Activated naive CD4-positive, alpha-beta T cell treated with anti-CD3 and anti-CD28 coated beads for 36 hours (primary cell): ENCODE measurements around the gene SPATA2. TPM values are rescaled to one million over a fixed set of nuclear protein-coding genes. Genes with fewer than 3 reads are reported as not detected.
"Not testable (repeated sequence)": the region's sequence is repeated elsewhere in the genome, so short reads cannot be mapped to it uniquely, and the experiment has no call there.

Source experiments
- CTCF ChIA-PET: fragments of 350-600 bp; sonication (Branson Sonifier 250); formaldehyde crosslinking; loops from one replicate; lab custom pipeline; 2021; ENCODE audit warnings: antibody characterized with exemption; lab: Charles Lee
- DNase-seq: peaks from one replicate; pipeline ENCODE4 v3.0.0-alpha.2; 2020
- H3K27ac Mint-ChIP-seq: one replicate; pipeline ENCODE4 v1.8.0; 2021; ENCODE audit warnings: mild to moderate bottlenecking, mixed read lengths
- H3K27me3 Mint-ChIP-seq: one replicate; pipeline ENCODE4 v1.8.0; 2021; ENCODE audit warnings: low read depth, mixed read lengths
- H3K36me3 Mint-ChIP-seq: one replicate; pipeline ENCODE4 v1.8.0; 2021; ENCODE audit warnings: low read depth, mixed read lengths
- H3K4me1 Mint-ChIP-seq: one replicate; pipeline ENCODE4 v1.8.0; 2021; ENCODE audit warnings: low read depth, mixed read lengths
- H3K4me3 Mint-ChIP-seq: one replicate; pipeline ENCODE4 v1.8.0; 2021; ENCODE audit warnings: mild to moderate bottlenecking, moderate library complexity, mixed read lengths
- H3K9me3 Mint-ChIP-seq: one replicate; pipeline ENCODE4 v1.8.0; 2021; ENCODE audit warnings: mixed read lengths
- intact Hi-C: fragments of 100-400 bp; cut with micrococcal nuclease; formaldehyde crosslinking; loops from one replicate; pipeline ENCODE4 v1.15.1; 2023
- total RNA-seq, 2 experiments: library from RNA; stranded (reverse); gene quantifications; one replicate each; pipeline ENCODE4 v1.2.3, GENCODE V29; 2021

Gene SPATA2
- total RNA-seq, 2 experiments from 2014 or later, result 6.6 to 7.3 TPM

DNA sequence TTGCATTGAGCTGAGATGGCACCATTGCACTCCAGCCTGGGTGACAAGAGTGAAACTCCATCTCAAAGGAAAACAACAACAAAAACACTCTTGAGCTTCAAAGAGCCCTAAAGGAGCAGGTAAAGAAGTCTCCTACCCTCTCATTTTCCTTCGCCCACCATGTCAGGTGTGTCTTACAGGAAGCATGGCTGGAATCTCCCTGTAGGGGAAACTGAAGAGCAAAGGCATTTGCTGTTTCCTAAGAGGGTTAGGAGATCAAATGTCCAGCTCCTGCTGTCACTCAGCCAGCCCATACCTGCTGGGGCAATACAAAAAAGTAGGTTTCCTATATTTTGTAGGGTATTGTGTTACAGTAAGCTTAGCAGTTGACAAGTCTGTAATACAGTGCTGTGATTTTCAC is 43.3 kb downstream of the SPATA2 start:
- CTCF ChIA-PET, result interaction anchor here (0.6 to 1.7 kb wide), 2 partner anchors 26 to 265 kb away, joined by 3 to 4 read pairs; no protein-coding TSS in a partner anchor
- Mint-ChIP-seq H3K9me3 (no peaks in the 10 kb centered on the region), H3K27me3 (no peaks in the 10 kb centered on the region), H3K4me1 (peaks cover 2% of the 10 kb centered on the region), H3K4me3 (no peak overlapping the region), H3K27ac (no peak overlapping the region), H3K36me3 (peaks cover 5% of the 10 kb centered on the region)
- DNase-seq, result no peak
- intact Hi-C loops, result no loop called here

DNA sequence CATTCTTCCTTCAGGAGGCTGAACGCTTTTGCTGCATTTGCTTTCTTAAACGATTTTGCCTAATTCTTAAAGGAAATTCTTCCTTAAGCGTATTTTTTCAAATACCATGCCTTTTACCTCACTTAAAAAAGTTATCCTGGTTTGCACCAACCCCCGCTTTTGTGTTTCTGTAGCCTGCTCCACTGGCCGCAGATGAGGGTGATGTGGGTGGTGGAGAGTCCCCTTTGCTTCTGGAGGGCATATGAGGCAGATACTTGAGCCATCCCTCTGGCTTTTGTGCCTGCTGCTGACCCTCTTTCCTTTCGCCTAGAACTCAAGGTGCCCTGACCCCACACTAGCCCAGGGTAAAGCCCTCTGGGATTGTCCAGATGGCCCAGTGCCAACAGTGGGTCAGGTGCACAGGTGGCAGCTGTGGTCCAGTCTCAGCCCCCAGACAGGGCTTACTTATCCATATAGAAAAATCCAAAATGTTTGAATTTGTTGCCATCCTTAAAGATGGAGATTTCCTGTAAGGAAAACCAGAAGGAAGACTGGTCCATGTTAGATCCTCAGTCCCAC is 43.9 kb downstream of the SPATA2 start:
- no peak for DNase-seq

DNA sequence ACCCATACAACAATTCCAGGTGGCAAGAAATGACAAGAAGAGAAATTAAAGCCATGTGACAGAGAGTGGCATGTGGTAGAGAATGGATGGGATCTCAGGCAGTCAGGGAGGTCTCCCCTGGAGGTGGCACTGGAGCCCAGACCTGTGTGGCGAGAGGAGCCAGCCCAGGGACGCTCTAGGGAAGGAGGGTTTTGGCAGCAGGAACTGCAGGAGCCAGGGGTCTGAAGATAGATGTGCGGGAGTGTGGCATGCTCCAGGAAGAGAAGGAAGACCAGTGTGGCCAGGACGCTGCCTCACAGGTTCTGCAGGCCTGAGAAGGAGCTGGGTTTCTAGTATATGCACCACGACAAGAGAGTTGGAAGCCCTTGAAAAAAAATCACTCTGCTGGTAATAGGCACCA is 45.1 kb downstream of the SPATA2 start:
- CTCF ChIA-PET, result no interaction called here
- Mint-ChIP-seq H3K4me3 (no peak overlapping the region), H3K27ac (no peak overlapping the region), H3K27me3 (no peaks in the 10 kb centered on the region), H3K4me1 (peaks cover 2% of the 10 kb centered on the region), H3K9me3 (no peaks in the 10 kb centered on the region), H3K36me3 (peaks cover 7% of the 10 kb centered on the region)
- DNase-seq, result no peak
- intact Hi-C loops, result no loop called here

More for the DNA sequence above, 43.9 kb downstream of the SPATA2 start:
- no peak overlapping the region for H3K27ac Mint-ChIP-seq
- H3K27me3 Mint-ChIP-seq, result no peaks in the 10 kb centered on the region
- no peak overlapping the region for H3K4me3 Mint-ChIP-seq
- CTCF ChIA-PET, result interaction anchor here (0.6 to 1.7 kb wide), 2 partner anchors 25 to 265 kb away, joined by 3 to 4 read pairs; no protein-coding TSS in a partner anchor
- intact Hi-C loops, result no loop called here
- peaks cover 2% of the 10 kb centered on the region for H3K4me1 Mint-ChIP-seq
- H3K9me3 Mint-ChIP-seq, result no peaks in the 10 kb centered on the region
- H3K36me3 Mint-ChIP-seq, result peaks cover 7% of the 10 kb centered on the region

DNA sequence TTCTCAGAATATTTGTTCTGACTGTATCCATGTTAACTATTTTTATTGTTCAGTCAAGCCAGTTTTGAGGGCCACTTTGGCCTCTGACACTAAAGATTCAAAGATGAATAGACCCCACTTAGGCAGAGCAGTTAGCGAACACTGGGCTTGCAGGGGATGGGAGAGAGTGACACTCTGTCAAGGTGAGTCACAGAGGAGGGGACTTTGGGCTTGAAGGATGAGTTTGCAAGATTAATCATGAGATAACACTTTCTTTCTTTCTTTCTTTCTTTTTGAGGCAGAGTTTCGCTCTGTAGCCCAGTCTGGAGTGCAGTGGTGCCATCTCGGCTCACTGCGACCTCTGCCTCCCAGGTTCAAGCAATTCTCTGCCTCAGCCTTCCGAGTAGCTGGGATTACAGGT is 46.4 kb downstream of the SPATA2 start:
- CTCF ChIA-PET, result no interaction called here
- no peak for DNase-seq
- Mint-ChIP-seq H3K36me3 (peaks cover 9% of the 10 kb centered on the region), H3K4me3 (no peak overlapping the region), H3K27ac (no peak overlapping the region), H3K27me3 (no peaks in the 10 kb centered on the region), H3K4me1 (peaks cover 2% of the 10 kb centered on the region), H3K9me3 (no peaks in the 10 kb centered on the region)
- intact Hi-C loops, result no loop called here

DNA sequence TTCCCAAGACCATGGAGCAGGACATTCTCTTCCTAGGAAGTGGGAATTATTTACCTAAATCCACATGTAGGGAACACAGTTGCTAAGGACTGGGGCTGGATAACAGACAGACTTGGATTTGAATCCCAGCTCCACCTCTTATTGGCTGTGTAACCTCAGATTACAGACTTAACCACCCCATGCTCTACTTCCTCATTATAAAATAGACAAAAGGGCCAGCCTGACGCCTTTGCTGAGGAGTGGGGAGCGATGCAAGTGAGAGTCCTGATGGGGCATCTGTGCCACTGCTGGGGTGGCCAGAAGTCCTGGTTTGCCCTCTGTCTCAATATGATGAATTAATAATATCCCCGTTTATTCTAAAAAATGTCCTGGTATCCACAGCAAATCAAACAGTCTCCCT is 46.8 kb downstream of the SPATA2 start:
- H3K4me3 Mint-ChIP-seq, result no peak overlapping the region
- H3K27ac Mint-ChIP-seq, result no peak overlapping the region
- CTCF ChIA-PET, result no interaction called here
- no peak for DNase-seq
- H3K36me3 Mint-ChIP-seq, result peaks cover 9% of the 10 kb centered on the region
- H3K4me1 Mint-ChIP-seq, result peaks cover 2% of the 10 kb centered on the region
- H3K9me3 Mint-ChIP-seq, result no peaks in the 10 kb centered on the region
- intact Hi-C loops, result no loop called here
- no peaks in the 10 kb centered on the region for H3K27me3 Mint-ChIP-seq

DNA sequence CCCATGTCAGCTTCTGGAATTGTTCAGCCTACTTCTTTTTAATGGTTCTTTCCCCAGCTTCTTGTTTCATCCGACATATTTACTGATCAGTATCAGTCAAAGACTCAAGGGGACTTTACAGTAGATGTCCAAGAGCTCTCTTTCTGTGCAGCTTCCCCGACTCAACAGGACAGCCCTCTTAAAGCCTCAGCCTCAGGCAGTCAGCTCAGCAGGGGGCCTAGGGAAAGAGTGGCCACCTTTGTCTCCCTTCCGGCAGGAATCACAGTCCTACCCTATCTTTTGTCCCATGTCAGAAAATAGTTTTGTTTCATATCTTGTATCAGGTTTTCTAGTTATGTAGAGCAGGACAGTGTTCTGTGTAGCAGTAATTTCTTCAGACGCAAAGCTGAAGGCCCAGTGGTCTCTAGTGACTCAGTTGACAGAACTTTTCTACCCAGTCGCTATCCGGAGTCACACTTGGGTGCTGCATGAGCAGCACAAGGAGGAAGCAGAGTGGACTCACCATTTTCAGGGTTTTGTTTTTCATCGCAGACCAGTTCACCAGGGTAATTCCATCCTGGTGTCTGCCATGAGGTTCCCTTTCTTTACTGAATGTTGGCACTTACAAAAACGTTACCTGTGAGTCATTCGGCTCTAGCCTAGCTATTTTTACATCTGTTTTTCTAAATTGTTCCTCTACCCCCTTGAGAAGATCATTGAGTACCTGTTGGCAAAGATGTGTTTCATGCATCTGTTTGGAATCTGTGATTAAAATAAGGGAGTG is 47.7 kb downstream of the SPATA2 start:
- Mint-ChIP-seq H3K9me3 (no peaks in the 10 kb centered on the region), H3K27me3 (no peaks in the 10 kb centered on the region), H3K27ac (no peak overlapping the region), H3K4me3 (no peak overlapping the region), H3K36me3 (peaks cover 9% of the 10 kb centered on the region), H3K4me1 (peaks cover 2% of the 10 kb centered on the region)
- intact Hi-C loops, result no loop called here
- no peak for DNase-seq
- CTCF ChIA-PET, result no interaction called here

DNA sequence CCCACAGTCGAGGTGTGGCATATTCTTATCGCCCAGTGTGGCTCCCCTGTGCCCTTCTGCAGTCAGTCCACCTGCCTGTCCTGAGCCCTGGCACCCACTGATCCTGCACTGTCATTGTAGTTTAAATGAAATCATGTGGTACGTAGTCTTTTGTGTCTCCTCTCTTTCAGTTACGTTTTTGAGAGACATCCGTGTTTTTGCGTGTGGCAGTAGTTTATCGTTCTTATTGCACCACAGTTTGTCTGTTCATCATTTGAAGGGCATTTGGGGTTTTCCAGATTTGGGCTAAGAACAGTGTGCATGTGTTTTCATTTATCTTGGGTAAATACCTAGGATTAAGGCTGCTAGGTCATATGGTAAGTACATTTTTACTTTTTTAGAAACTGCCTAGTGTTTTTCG is 49.3 kb downstream of the SPATA2 start:
- no peak for DNase-seq
- peaks cover 2% of the 10 kb centered on the region for H3K4me1 Mint-ChIP-seq
- CTCF ChIA-PET, result no interaction called here
- H3K27me3 Mint-ChIP-seq, result no peaks in the 10 kb centered on the region
- peaks cover 9% of the 10 kb centered on the region for H3K36me3 Mint-ChIP-seq
- H3K9me3 Mint-ChIP-seq, result no peaks in the 10 kb centered on the region
- no peak overlapping the region for H3K4me3 Mint-ChIP-seq
- intact Hi-C loops, result no loop called here
- no peak overlapping the region for H3K27ac Mint-ChIP-seq

DNA sequence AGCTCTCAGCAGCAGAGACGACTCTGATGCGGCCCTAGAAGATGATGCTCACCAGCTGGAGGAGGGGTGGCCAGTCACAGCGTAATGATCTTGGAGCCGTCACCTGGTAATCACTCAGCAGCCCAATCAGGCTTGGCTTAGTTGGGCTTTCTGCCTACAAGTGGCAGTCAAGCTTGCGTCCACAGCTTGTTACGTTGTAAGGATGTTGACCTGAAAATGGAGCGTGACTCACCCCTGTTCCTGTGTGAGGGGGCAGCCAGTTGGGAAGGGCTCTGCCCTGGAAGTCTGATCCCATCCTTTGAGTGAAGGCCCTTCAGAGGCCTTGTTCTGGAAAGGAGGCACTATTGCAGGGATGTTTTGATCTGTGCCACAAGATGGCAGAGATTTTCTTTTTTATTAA is 49.8 kb downstream of the SPATA2 start:
- CTCF ChIA-PET, result no interaction called here
- H3K27ac Mint-ChIP-seq, result no peak overlapping the region

DNA sequence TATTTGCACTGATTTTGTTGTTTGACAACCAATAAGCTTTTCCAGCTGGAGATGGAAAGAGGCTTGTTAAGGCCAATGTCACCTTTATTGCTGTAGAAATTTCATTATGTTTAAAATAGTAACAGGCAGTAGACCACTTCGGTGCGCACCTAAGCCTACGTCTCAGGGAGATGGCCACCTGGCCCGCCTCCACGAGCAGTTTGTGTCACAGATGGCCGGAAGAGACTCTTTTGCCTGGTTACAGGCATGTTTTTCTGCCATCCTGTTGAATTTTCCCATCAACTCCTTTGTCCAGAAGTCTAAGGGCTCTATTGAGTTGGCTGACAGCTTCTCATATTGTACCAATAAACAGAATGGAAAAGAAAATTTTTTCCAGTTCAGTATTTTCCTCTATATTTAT is 51.7 kb downstream of the SPATA2 start:
- intact Hi-C loops, result no loop called here
- DNase-seq, result no peak
- H3K4me1 Mint-ChIP-seq, result peaks cover 2% of the 10 kb centered on the region
- H3K27me3 Mint-ChIP-seq, result no peaks in the 10 kb centered on the region
- H3K9me3 Mint-ChIP-seq, result no peaks in the 10 kb centered on the region
- H3K36me3 Mint-ChIP-seq, result peaks cover 13% of the 10 kb centered on the region
- CTCF ChIA-PET, result interaction anchor here (1.3 kb wide), 1 partner anchor 250 kb away, joined by 3 read pairs; no protein-coding TSS in a partner anchor
- no peak overlapping the region for H3K27ac Mint-ChIP-seq
- H3K4me3 Mint-ChIP-seq, result no peak overlapping the region

More for the DNA sequence above, 49.8 kb downstream of the SPATA2 start:
- Mint-ChIP-seq H3K27me3 (no peaks in the 10 kb centered on the region), H3K4me1 (peaks cover 4% of the 10 kb centered on the region), H3K9me3 (no peaks in the 10 kb centered on the region), H3K4me3 (no peak overlapping the region), H3K36me3 (peaks cover 12% of the 10 kb centered on the region)
- no peak for DNase-seq
- intact Hi-C loops, result no loop called here

DNA sequence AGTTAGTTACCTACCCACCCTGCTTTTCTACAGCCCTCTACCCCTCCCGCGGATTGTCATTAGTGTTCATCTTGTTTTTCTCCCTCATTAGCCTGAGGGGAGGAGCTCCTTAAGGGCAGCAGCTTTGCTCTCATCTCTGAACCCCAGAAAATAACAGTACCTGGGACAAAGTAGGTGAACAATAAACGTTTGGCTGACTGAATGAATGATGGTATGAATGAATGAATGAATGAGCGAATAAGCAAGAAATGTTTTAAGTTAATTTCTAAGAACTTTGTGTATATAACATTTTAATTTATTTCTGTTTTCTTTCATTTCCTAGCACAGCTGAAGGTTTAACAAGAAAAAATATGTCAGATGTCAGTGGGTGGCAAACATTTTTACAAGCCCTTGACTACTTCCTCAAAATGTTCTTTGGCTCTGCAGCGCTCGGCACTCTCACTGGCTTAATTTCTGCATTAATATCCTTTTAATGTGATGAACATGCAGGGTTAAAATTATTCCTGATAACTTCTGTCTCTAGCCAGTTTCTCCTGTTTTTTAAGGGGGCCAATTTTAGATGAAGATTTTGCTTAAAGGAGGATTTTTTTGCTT is 52.6 kb downstream of the SPATA2 start:
- peaks cover 2% of the 10 kb centered on the region for H3K4me1 Mint-ChIP-seq
- H3K4me3 Mint-ChIP-seq, result no peak overlapping the region
- no peaks in the 10 kb centered on the region for H3K27me3 Mint-ChIP-seq
- DNase-seq, result no peak
- CTCF ChIA-PET, result no interaction called here
- H3K27ac Mint-ChIP-seq, result no peak overlapping the region
- H3K36me3 Mint-ChIP-seq, result peaks cover 13% of the 10 kb centered on the region
- H3K9me3 Mint-ChIP-seq, result no peaks in the 10 kb centered on the region
- intact Hi-C loops, result no loop called here

DNA sequence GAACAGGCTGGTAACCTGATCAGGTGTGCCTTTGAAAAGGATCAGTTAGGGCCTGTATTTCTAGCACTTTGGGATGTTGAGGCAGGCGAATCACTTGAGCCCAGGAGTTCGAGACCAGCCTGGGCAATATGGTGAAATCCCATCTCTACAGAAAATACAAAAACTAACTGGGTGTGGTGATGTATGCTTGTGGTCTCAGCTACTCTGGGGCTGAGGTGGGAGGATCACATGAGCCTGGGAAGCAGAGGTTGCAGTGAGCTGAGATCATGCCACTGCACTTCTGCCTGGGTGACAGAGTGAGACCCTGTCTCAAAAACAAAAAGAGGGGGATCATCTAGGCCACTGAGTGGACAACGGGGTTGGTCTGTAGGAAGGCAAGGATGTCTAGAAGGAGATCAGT is 54.1 kb downstream of the SPATA2 start:
- H3K27me3 Mint-ChIP-seq, H3K4me1 Mint-ChIP-seq, H3K27ac Mint-ChIP-seq, intact Hi-C loops, H3K9me3 Mint-ChIP-seq, DNase-seq, H3K4me3 Mint-ChIP-seq: not testable (repeated sequence)
- CTCF ChIA-PET, result interaction anchor here (1.0 kb wide), 1 partner anchor 251 kb away, joined by 3 read pairs; no protein-coding TSS in a partner anchor
- H3K36me3 Mint-ChIP-seq, result peaks cover 16% of the 10 kb centered on the region

DNA sequence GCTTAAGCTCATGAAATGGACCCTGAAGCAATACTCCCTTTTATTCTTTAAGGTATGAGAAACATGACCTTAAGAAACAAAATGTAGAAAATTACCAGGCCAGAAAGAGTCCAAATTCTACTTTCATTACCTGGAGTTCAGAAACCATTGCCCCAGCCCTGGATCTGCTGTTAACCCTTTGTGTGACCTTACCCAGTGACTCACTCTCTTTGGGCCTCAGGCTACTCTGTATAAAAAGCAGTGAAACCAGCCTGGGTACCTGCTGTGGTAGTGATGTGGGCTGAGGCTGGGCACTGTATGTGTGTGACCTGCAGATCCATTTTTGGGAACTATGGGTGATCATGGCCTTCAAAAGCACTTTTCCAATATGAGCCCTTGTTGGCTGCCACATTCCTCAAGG is 55.5 kb downstream of the SPATA2 start:
- H3K27me3 Mint-ChIP-seq, result no peaks in the 10 kb centered on the region
- no peaks in the 10 kb centered on the region for H3K9me3 Mint-ChIP-seq
- H3K36me3 Mint-ChIP-seq, result peaks cover 20% of the 10 kb centered on the region
- H3K4me1 Mint-ChIP-seq, result peaks cover 2% of the 10 kb centered on the region
- intact Hi-C loops, result no loop called here
- H3K27ac Mint-ChIP-seq, result no peak overlapping the region
- no peak for DNase-seq
- CTCF ChIA-PET, result interaction anchor here (1.4 kb wide), 1 partner anchor 13 kb away, joined by 7 read pairs; no protein-coding TSS in a partner anchor
- no peak overlapping the region for H3K4me3 Mint-ChIP-seq
